22Rv1 (cell line): Measurements from ENCODE around the gene IFRD1.

ENCODE experiments used
- CTCF ChIP-seq: fragments of 450-650 bp; IDR thresholded peaks from 2 replicates; pipeline ENCODE4 v1.5.1; 2017; ENCODE audit warnings: mild to moderate bottlenecking
- ZFX ChIP-seq: fragments of 450-650 bp; IDR thresholded peaks from 2 replicates; pipeline ENCODE4 v1.6.1; 2017; ENCODE audit warnings: antibody characterized with exemption, borderline replicate concordance

GRCh38 chr7:112404321-112404720, 45.9 kb upstream of the IFRD1 start:
- TF ChIP-seq CTCF (no peak), ZFX (no peak)
